ENCODE results near the gene ZDHHC9.

The ZDHHC9 gene

GRCh38 chrX:129872524-129872923 is 28.8 kb upstream of the ZDHHC9 start:
- TF ChIP-seq TEAD4 (IDR thresholded peaks at IDR 0.05) (no peak), CEBPB (IDR thresholded peaks at IDR 0.05) (no peak), FOXM1 (IDR thresholded peaks at IDR 0.05; ENCODE audit: borderline replicate concordance, low read depth) (no peak), YY1 (IDR thresholded peaks at IDR 0.05; ENCODE audit: low read depth) (no peak), TCF12 (IDR thresholded peaks at IDR 0.05; ENCODE audit: low read depth) (no peak), CREB1 (IDR thresholded peaks at IDR 0.05; ENCODE audit: low read depth) (no peak), NFIC (IDR thresholded peaks at IDR 0.05) (no peak), EGR1 (IDR thresholded peaks at IDR 0.05) (no peak), RAD21 (IDR thresholded peaks at IDR 0.05; ENCODE audit: low read depth) (no peak), EP300 (IDR thresholded peaks at IDR 0.05; ENCODE audit: borderline replicate concordance) (no peak), MAX (IDR thresholded peaks at IDR 0.05) (no peak), TAF1 (IDR thresholded peaks at IDR 0.05; ENCODE audit: low read depth) (no peak), ZBTB7A (IDR thresholded peaks at IDR 0.05; ENCODE audit: low read depth) (no peak)
- TF ChIP-seq, protein P1, sequence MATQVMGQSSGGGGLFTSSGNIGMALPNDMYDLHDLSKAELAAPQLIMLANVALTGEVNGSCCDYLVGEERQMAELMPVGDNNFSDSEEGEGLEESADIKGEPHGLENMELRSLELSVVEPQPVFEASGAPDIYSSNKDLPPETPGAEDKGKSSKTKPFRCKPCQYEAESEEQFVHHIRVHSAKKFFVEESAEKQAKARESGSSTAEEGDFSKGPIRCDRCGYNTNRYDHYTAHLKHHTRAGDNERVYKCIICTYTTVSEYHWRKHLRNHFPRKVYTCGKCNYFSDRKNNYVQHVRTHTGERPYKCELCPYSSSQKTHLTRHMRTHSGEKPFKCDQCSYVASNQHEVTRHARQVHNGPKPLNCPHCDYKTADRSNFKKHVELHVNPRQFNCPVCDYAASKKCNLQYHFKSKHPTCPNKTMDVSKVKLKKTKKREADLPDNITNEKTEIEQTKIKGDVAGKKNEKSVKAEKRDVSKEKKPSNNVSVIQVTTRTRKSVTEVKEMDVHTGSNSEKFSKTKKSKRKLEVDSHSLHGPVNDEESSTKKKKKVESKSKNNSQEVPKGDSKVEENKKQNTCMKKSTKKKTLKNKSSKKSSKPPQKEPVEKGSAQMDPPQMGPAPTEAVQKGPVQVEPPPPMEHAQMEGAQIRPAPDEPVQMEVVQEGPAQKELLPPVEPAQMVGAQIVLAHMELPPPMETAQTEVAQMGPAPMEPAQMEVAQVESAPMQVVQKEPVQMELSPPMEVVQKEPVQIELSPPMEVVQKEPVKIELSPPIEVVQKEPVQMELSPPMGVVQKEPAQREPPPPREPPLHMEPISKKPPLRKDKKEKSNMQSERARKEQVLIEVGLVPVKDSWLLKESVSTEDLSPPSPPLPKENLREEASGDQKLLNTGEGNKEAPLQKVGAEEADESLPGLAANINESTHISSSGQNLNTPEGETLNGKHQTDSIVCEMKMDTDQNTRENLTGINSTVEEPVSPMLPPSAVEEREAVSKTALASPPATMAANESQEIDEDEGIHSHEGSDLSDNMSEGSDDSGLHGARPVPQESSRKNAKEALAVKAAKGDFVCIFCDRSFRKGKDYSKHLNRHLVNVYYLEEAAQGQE (IDR thresholded peaks at IDR 0.05; ENCODE audit: low read depth) = no peak
- TF ChIP-seq, protein P2, sequence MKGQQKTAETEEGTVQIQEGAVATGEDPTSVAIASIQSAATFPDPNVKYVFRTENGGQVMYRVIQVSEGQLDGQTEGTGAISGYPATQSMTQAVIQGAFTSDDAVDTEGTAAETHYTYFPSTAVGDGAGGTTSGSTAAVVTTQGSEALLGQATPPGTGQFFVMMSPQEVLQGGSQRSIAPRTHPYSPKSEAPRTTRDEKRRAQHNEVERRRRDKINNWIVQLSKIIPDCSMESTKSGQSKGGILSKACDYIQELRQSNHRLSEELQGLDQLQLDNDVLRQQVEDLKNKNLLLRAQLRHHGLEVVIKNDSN (IDR thresholded peaks at IDR 0.05) = no peak

- TF ChIP-seq YY1 (IDR thresholded peaks at IDR 0.05; ENCODE audit: low read depth) (no peak), FOXM1 (IDR thresholded peaks at IDR 0.05; ENCODE audit: borderline replicate concordance, low read depth) (no peak), MAX (IDR thresholded peaks at IDR 0.05) (no peak), CREB1 (IDR thresholded peaks at IDR 0.05; ENCODE audit: low read depth) (no peak), RAD21 (IDR thresholded peaks at IDR 0.05; ENCODE audit: low read depth) (no peak), TEAD4 (IDR thresholded peaks at IDR 0.05) (no peak), CEBPB (IDR thresholded peaks at IDR 0.05) (no peak), ZBTB7A (IDR thresholded peaks at IDR 0.05; ENCODE audit: low read depth) (no peak), TAF1 (IDR thresholded peaks at IDR 0.05; ENCODE audit: low read depth) (no peak), TCF12 (IDR thresholded peaks at IDR 0.05; ENCODE audit: low read depth) (no peak), EP300 (IDR thresholded peaks at IDR 0.05; ENCODE audit: borderline replicate concordance) (no peak), NFIC (IDR thresholded peaks at IDR 0.05) (no peak), EGR1 (IDR thresholded peaks at IDR 0.05) (no peak)
- TF ChIP-seq, protein P1 (IDR thresholded peaks at IDR 0.05; ENCODE audit: low read depth) = no peak
- TF ChIP-seq, protein P2 (IDR thresholded peaks at IDR 0.05) = no peak
Measured at GRCh38 chrX:129846716-129847115, 3.0 kb upstream of the ZDHHC9 start.

DNA sequence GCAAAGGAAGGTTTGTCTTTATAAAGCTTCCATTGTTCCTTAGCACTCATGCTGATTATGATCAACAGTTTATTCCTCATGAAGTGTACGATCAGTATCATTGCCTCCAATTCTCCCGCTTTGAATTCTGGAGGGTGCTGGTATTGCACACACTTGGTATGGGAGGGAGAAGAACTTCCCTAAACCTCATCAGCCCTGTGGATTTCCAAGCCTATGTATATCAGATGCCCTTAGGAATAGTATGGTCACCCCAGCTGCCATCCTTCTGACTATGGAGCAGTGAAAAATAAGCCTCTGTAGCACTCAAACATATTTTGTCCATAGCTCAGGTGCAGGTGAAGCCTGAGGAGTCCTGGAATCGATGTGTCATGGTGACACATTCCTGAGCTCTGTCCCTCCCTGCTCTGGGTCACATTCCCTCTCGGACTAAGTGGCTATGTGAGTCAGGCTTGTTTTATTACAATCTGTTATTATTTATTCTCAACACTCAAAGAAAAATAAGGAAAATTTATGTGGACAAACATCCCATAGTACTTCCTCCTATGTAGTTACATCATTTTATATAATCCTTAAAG is 2.0 kb upstream of the ZDHHC9 start:
- TF ChIP-seq TEAD4 (IDR thresholded peaks at IDR 0.05) = no peak
- TF ChIP-seq, protein P2 (IDR thresholded peaks at IDR 0.05) = no peak
- TF ChIP-seq CREB1 (IDR thresholded peaks at IDR 0.05; ENCODE audit: low read depth) = no peak
- TF ChIP-seq ZBTB7A (IDR thresholded peaks at IDR 0.05; ENCODE audit: low read depth) = no peak
- TF ChIP-seq, protein P1 (IDR thresholded peaks at IDR 0.05; ENCODE audit: low read depth) = no peak
- no peak for TF ChIP-seq TAF1 (IDR thresholded peaks at IDR 0.05; ENCODE audit: low read depth)
- no peak for TF ChIP-seq FOXM1 (IDR thresholded peaks at IDR 0.05; ENCODE audit: borderline replicate concordance, low read depth)
- TF ChIP-seq RAD21 (IDR thresholded peaks at IDR 0.05; ENCODE audit: low read depth) = no peak
- TF ChIP-seq EGR1 (IDR thresholded peaks at IDR 0.05) = no peak
- TF ChIP-seq YY1 (IDR thresholded peaks at IDR 0.05; ENCODE audit: low read depth) = no peak
- no peak for TF ChIP-seq TCF12 (IDR thresholded peaks at IDR 0.05; ENCODE audit: low read depth)
- no peak for TF ChIP-seq CEBPB (IDR thresholded peaks at IDR 0.05)

DNA sequence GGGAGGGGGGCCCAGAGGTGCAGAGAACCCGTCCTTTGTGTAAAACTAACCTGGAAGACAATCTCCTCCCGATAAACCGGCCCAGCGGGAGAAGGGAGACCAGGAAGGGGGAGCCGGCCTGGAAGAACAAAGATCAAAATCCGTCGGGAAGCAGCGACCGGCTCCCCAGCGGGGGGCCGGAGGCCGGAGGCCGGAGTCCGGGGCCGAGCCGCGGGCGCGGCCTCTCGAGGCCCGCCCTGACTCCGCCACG is 552 bp downstream of the ZDHHC9 start:
- no peak for TF ChIP-seq NFIC (IDR thresholded peaks at IDR 0.05)
- TF ChIP-seq EGR1 (IDR thresholded peaks at IDR 0.05) = no peak
- no peak for TF ChIP-seq TAF1 (IDR thresholded peaks at IDR 0.05; ENCODE audit: low read depth)
- TF ChIP-seq CREB1 (IDR thresholded peaks at IDR 0.05; ENCODE audit: low read depth) = no peak
- no peak for TF ChIP-seq TCF12 (IDR thresholded peaks at IDR 0.05; ENCODE audit: low read depth)
- TF ChIP-seq EP300 (IDR thresholded peaks at IDR 0.05; ENCODE audit: borderline replicate concordance) = no peak
- TF ChIP-seq ZBTB7A (IDR thresholded peaks at IDR 0.05; ENCODE audit: low read depth) = no peak; the same call in 1 of the 2 replicates
- TF ChIP-seq, protein P2 (IDR thresholded peaks at IDR 0.05) = no peak
- TF ChIP-seq TEAD4 (IDR thresholded peaks at IDR 0.05) = no peak
- no peak for TF ChIP-seq CEBPB (IDR thresholded peaks at IDR 0.05)
- TF ChIP-seq, protein P1 (IDR thresholded peaks at IDR 0.05; ENCODE audit: low read depth) = no peak
- TF ChIP-seq YY1 (IDR thresholded peaks at IDR 0.05; ENCODE audit: low read depth) = no peak
- no peak for TF ChIP-seq FOXM1 (IDR thresholded peaks at IDR 0.05; ENCODE audit: borderline replicate concordance, low read depth)

Data from Ishikawa (cell line).